ENCODE data around the gene BLTP1.

Gene BLTP1

GRCh38 chr4:122142687-122143086 lies 9.4 kb upstream of the BLTP1 start:
- no peak overlapping the region for H3K27ac ChIP-seq
- TF ChIP-seq CTCF (conservative IDR thresholded peaks at IDR 0.05), result no peak

GRCh38 chr4:122146652-122147051 lies 5.5 kb upstream of the BLTP1 start:
- no peak overlapping the region for H3K27ac ChIP-seq
- TF ChIP-seq CTCF (conservative IDR thresholded peaks at IDR 0.05), result no peak

GRCh38 chr4:122150931-122151330 lies 1.2 kb upstream of the BLTP1 start:
- H3K27ac ChIP-seq, result no peak overlapping the region
- TF ChIP-seq CTCF (conservative IDR thresholded peaks at IDR 0.05), result no peak

- no peak for TF ChIP-seq CTCF (conservative IDR thresholded peaks at IDR 0.05)
- peak overlapping the region; percentile 82 for H3K27ac ChIP-seq
These were observed 638 bp downstream of the BLTP1 start for GRCh38 chr4:122152711-122153226.

- no peak for TF ChIP-seq CTCF (conservative IDR thresholded peaks at IDR 0.05)
- H3K27ac ChIP-seq, result no peak overlapping the region
These were observed 4.7 kb downstream of the BLTP1 start for GRCh38 chr4:122156819-122157218.

GRCh38 chr4:122163301-122163700 lies 11.2 kb downstream of the BLTP1 start:
- H3K27ac ChIP-seq, result no peak overlapping the region
- no peak for TF ChIP-seq CTCF (conservative IDR thresholded peaks at IDR 0.05)

- H3K27ac ChIP-seq, result no peak overlapping the region
- no peak for TF ChIP-seq CTCF (conservative IDR thresholded peaks at IDR 0.05)
These were observed 11.6 kb downstream of the BLTP1 start for GRCh38 chr4:122163767-122164166.
